Suppressor macrophage treated with lipopolysaccharide for 4 hours (primary cell): ENCODE measurements around the gene GJB4.
A peak's percentile ranks its signal among the peaks of the same experiment; 100 is the strongest.

Experiments used
- DNase-seq: peaks from one replicate; pipeline ENCODE4 v3.0.0-alpha.2; 2020

The GJB4 gene

DNA sequence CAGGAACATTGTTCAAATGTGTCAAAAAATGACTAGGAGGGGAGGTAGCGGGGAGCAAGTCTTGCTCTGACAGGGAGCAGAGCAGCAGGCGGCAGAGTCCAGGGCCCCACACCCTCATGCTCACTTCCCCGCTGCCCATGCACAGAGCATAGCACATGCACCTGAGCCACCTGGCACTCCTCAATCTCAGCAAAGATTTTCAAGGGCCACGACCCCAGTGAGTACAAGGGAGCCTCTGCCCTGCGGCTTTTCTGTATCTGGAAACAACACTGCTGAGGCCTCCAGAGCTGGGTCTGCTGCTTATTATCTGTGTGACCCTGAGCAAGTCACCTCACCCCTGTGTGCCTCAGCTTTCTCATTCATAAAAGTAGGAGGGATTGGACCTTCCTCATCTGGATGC lies 20.4 kb downstream of the GJB4 start:
- DNase-seq = no peak

DNA sequence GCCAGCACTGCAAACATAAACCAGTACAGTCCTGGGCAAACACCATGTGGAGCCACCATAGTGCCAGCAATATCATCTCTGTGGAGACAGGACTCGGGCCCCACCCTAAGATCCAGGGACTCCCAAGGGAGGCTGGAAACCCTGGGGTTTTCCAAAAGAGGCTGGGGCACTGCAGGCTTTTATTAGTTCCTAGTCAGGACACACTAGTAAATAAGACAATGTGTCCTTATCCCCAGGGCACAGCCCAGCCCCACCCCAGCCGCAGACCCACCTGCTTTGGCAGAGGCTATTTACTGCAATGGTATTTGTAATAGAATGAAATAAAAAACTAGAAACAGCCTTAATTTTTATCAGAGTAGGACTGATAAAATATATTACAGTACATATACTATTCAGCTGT lies 21.0 kb downstream of the GJB4 start:
- no peak for DNase-seq

DNA sequence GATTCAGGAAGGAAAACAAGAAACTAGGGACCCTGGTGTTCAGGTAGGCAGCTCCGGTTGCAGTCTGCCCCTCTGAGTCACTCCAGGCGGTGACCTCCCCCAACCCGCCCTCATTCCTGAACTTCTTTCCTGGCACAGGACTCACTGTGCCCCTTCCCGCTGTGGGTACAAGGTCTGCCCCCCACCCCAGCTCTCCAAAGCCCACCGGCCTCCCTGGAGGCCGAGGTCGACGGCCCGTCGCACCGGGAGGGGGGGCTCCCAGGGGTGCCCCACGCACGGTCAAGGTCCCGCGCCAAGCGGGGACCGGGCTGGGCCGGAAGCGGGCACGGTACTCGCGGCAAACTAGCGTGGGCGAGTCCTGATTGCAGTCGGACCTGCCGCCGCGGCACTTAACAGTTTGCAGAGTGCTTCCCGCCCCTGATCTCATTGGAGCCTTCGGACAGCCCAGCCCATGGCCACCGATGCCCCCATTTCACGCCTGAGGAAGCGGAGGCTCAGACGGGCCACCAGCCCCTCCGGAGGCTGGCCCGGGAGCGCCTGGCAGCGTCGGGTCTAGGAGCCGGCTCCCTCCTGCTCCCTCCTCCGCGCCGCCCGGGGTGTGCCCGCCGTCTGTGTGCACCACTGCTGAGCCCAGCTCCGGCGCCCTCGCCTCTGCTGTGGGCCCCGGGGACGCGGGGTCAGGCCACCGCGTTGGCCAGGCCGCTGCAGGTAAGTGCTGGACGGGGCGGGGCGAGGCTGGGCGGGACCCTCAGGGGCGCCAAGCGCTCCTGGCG lies 21.7 kb downstream of the GJB4 start, which contains the start of gene GJB3:
Gene GJB3 (plus strand): TSS at position 144 of the 773 bp plus-strand sequence. CDS start 3,549 bp downstream, outside the sequence.
- no peak for DNase-seq

DNA sequence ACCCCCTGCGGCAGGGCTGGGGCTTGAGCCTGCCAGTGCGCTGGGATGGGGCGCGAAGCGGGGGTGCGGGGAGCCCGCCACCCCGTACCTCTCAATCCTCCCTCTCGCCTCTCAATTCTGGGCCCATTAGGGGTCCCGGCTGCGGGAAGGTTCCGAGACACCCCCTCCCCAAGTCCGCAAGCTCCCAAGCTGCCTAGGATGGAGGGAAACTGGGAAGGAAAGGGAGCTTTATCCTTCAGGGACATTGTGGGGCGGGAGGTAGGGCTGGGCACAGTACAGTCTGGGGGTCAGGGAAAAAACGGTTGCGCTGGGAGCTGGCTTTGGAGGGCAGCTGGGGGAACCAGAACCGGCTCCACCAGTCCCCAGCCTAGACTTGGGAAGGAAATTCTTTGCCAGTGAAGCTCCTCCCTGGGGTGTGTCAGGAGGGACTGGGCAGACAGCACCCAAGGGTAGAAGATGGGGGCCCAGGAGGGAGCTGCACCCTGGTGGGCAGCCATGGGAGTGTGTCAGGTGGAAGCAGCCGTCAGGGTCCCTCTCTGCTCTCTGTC lies 22.4 kb downstream of the GJB4 start:
- no peak for DNase-seq

DNA sequence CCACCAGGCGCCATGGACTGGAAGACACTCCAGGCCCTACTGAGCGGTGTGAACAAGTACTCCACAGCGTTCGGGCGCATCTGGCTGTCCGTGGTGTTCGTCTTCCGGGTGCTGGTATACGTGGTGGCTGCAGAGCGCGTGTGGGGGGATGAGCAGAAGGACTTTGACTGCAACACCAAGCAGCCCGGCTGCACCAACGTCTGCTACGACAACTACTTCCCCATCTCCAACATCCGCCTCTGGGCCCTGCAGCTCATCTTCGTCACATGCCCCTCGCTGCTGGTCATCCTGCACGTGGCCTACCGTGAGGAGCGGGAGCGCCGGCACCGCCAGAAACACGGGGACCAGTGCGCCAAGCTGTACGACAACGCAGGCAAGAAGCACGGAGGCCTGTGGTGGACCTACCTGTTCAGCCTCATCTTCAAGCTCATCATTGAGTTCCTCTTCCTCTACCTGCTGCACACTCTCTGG lies 25.2 kb downstream of the GJB4 start:
- no peak for DNase-seq

DNA sequence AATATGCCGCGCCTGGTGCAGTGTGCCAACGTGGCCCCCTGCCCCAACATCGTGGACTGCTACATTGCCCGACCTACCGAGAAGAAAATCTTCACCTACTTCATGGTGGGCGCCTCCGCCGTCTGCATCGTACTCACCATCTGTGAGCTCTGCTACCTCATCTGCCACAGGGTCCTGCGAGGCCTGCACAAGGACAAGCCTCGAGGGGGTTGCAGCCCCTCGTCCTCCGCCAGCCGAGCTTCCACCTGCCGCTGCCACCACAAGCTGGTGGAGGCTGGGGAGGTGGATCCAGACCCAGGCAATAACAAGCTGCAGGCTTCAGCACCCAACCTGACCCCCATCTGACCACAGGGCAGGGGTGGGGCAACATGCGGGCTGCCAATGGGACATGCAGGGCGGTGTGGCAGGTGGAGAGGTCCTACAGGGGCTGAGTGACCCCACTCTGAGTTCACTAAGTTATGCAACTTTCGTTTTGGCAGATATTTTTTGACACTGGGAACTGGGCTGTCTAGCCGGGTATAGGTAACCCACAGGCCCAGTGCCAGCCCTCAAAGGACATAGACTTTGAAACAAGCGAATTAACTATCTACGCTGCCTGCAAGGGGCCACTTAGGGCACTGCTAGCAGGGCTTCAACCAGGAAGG lies 25.8 kb downstream of the GJB4 start:
- no peak for DNase-seq

DNA sequence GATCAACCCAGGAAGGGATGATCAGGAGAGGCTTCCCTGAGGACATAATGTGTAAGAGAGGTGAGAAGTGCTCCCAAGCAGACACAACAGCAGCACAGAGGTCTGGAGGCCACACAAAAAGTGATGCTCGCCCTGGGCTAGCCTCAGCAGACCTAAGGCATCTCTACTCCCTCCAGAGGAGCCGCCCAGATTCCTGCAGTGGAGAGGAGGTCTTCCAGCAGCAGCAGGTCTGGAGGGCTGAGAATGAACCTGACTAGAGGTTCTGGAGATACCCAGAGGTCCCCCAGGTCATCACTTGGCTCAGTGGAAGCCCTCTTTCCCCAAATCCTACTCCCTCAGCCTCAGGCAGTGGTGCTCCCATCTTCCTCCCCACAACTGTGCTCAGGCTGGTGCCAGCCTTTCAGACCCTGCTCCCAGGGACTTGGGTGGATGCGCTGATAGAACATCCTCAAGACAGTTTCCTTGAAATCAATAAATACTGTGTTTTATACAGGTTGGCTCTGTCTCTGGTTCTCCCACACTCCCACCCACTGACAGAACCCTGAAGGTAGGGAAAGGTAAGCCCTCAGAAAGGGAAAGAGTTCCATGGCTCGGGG lies 26.4 kb downstream of the GJB4 start:
- no peak for DNase-seq

DNA sequence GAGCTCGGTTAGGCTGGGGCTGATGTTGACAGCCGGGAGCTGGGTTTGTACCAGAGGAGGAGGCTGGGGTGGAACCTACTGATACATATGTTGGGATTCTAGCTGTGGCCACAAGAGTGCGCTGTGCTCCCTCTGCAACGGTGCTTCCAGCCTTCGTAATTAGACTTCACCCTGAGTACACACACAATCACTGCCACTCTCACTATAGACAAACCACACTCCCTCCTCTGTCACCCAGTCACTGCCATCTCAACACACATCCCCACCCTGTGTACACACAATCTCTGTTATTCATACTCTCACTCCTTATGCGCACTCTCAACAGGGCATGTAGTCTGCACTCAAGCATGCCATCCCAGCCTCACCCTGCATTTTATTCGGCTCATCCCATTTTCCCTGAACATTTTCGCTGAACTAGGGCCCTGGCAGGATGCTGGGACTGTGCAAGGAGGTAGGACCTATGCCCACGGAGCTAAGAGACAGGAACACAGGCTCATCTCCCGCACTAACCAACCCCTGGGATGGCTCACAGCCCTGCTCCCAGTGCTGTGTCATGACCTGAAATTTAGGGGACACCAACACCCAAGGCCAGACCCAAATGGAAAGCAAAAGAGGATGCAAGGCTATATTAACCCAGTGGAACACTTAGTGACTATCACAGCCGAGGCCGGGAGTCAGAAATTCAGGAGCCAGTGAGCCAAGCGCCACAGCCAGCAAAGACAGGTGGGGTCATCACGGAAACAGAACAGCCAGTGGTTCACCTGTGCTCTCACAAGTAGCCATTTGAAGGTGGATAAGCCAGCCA lies 27.2 kb downstream of the GJB4 start:
- peak; percentile 78 for DNase-seq

DNA sequence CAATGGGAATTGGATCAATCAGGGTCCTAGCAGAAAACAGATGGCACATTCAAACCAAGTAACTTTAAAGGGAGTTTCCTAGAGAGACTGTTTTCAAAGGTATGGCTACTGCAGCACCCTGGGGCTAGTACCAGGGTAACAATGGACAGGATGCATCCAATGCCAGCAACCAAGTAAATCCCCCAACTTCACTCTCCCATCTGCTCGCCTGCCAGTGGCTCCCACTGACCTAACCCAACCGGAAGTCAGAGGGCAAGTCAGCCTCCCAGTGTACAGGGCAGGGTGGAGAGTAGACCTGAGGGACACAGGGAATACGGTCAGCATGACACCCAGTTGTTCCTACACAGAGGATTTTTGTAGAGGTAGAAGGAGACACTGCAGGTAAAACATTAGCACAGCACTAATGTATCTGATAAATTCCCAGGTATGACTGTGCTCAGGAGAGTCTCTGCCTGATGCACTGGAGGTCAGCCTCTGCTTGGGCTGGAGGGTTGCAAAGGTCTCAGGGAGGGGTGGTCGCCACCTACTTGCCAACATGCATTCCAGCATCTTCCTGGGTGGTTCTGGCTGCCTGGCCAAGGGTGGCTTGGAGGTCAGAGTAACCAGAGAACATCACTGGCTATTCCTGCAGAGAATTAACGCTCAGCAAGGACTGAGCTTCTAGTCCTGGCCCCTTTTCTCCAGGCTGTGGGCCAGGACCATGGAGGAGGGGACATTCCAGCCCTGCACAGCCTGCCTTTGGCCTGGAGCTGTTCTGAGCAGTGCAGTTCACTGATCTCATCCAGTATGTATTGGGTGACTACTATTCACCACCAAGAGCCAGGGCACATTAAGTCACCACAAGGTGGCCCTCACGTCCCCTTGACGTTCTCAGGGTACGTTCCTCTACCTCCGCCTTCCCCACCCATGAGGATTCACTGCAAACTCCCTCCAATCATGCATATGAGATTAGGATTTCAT lies 28.2 kb downstream of the GJB4 start:
- no peak for DNase-seq

DNA sequence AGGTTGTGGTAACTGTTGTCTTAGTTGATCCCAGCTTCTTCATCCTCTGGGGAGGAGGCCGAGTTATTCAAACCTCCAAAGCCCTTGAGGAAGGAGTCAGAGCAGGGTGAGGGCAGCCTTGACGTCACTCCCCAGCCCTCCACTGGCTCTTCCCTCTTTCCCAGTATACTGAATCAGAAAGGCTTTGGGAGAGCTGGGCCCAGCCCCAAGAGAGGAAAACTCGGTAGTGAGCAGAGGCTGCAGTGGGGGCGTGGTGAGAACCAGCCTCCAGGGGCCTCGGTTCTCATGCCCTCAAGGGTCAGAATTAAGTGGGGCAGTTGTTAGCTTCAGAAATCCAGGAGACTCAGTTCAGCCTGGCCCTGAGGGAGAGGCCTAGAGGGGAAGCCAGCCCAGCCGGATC lies 31.4 kb downstream of the GJB4 start:
- no peak for DNase-seq

DNA sequence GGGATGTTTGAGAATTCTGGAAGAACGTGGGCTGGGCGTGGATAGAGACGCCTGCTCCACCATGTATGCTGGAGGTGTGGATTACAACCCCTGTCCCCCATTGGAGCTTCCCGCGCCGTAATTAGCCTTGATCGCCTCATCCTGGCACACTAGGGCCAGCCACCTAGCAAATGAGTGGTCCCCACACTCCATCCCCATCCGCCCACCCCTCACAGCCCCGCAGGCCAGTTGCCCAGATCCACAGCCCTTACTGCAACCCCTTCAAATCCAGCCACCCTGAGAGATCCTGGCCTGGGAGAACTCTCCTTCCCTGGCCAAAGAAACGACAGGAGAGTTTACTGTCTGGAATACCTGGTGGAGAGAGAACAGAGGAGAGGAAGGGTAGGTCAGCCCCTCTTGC lies 32.9 kb downstream of the GJB4 start:
- DNase-seq = no peak

DNA sequence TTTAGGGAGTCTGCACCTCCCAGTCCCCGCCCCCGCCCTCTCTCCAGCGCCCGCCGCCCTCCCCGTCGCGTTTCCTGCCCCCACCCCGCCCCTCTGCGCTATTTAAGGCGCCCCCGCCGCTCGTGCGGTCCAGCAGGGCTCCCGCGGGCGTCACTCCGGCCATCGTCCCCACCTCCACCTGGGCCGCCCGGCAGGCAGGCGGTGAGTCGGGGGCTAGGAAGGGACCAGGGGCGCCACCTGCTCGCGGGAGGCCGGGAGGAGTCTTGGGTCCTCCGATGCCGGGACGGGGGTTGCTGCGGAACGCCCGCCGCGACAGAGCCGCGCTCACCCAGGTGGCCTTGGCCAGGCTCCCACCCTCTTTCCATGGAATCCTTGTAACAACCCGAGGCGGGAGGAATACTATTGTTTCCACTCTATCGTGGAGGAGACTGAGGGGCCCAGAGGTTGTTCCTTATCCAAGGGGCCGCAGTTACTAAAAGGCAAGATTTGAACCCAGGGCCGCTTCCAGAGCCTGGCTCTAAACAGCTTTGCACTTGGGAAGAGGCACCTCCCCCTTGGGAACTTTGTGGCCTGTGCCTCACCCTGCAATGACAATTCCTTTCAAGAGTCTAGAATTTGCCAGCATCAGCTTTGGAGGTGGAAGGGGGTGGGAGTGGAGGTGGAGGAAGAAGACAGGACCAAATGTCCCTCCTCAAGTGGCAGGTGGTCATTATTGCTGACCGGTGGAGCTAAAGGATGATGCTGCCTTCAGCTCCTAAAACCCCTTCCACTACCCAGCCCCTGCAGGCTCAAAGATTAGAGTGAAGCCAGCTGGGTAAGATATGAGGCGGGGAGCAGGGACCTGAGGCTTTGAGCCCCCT lies 33.6 kb downstream of the GJB4 start, which contains the start of gene GJA4:
Gene GJA4 (plus strand): TSS at position 132 of the 860 bp plus-strand sequence. CDS start 1,215 bp downstream, outside the sequence.
- no peak for DNase-seq

DNA sequence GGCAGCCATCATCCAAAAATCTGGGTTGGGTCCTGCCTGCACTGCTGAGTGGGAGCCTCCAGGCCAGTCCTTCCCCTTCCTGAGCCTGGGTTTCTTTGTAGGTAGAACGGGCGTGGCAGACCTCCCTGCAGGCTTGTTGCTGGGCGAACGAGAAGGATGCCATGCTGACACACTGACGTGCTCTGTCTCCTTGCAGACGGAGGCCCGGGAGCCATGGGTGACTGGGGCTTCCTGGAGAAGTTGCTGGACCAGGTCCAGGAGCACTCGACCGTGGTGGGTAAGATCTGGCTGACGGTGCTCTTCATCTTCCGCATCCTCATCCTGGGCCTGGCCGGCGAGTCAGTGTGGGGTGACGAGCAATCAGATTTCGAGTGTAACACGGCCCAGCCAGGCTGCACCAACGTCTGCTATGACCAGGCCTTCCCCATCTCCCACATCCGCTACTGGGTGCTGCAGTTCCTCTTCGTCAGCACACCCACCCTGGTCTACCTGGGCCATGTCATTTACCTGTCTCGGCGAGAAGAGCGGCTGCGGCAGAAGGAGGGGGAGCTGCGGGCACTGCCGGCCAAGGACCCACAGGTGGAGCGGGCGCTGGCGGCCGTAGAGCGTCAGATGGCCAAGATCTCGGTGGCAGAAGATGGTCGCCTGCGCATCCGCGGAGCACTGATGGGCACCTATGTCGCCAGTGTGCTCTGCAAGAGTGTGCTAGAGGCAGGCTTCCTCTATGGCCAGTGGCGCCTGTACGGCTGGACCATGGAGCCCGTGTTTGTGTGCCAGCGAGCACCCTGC lies 34.7 kb downstream of the GJB4 start:
- DNase-seq = no peak

DNA sequence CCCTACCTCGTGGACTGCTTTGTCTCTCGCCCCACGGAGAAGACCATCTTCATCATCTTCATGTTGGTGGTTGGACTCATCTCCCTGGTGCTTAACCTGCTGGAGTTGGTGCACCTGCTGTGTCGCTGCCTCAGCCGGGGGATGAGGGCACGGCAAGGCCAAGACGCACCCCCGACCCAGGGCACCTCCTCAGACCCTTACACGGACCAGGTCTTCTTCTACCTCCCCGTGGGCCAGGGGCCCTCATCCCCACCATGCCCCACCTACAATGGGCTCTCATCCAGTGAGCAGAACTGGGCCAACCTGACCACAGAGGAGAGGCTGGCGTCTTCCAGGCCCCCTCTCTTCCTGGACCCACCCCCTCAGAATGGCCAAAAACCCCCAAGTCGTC lies 35.2 kb downstream of the GJB4 start:
- no peak for DNase-seq

DNA sequence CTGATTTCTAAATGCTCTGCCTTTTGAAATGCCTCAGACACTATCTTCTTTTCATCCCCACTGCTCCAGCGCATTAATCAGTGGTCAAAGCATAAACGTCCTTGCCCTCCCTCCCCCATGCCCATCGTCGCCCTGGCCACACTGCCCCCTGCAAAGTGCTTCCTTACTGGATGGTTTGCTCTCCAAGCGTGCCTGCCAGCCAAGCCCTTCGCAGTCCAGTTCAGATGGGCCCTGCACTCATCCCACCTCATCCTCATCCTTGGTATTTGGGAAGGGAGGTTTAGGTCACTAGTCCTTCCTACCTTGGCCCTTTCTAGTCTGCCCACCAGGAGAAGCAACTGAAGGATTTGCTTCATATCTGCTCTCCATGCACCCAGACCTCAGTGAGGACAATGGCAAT lies 36.4 kb downstream of the GJB4 start:
- DNase-seq = no peak

DNA sequence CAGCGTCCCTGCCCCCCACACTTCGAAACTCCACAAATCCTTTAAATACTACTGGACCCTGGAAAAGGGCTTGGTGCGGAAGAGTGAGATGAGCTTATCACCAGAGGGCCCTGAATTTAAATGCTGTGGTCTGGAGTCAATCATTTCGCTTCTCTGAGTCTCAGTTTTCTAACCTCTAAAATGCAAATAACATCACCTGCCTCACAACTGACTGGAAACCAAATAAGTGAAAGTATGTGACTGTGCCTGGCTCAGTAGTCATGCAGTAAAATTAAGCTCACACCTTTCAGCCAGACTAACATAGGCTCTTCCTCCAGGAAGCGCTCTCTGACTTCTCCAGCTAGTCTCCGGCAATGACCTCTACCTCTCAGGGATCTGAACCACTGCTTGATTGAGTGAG lies 37.5 kb downstream of the GJB4 start:
- DNase-seq = no peak

DNA sequence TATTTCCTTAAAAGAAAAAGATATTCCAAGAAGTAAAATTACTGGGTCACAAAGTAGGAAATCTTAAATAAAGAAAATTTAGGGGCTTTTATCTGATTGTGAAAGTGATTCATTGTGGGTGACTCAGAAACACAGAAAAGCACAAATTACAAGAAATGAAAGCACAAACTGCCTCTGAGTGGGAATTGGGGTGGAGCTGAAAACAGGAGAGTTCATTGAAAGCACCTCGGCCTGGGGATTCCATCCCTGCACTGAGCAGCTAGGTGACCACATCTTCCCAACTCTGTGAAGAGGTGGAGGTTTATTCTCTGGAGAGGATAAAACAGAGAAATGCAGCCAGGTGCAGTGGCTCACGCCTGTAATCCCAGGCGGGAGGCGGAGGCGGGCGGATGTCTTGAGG lies 40.7 kb downstream of the GJB4 start:
- DNase-seq = peak; percentile 65

DNA sequence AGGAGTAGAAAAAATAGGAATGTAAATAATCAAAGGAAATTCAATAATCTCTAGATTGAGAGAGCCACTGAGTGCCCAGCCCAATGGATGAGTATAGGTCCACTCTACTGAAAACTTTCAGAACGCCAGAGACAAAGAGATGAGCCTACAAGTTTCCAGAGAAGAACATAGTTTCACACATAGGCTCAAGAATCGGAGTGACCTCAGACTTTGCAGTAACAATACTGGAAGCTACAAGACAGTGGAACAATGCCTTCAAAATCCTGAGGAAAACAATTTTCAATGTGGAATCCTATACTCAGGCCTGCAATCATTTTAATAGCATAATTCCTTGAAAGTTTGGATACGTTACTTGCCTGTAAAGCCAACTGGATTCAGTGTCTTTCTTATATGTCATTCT lies 44.2 kb downstream of the GJB4 start:
- no peak for DNase-seq

DNA sequence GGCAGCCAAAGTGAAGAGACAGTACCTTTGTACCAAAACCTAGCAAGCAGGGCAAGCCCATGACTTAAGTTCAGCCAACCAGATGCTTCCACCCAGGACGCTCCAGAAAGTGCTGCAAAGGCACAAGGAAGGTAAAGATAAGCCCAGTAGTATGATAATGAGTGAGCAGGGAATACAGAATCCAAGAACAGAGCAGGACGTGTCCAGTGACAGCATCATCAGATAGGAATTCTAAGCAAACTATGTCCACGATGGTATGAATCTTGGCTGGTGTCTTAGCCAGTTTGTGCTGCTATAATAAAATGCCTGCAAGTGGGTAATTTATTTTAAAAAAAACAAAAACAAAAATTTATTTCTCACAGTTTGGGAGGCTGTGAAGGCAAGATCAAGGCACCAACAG lies 46.9 kb downstream of the GJB4 start:
- no peak for DNase-seq
